Ishikawa (cell line): ENCODE data around the gene METRN.

Experiments
- CEBPB ChIP-seq: IDR thresholded peaks from 2 replicates; pipeline ENCODE4 v1.6.1; 2012
- CREB1 ChIP-seq: IDR thresholded peaks from 2 replicates; pipeline ENCODE4 v1.6.1; 2012; ENCODE audit warnings: low read depth
- EGR1 ChIP-seq: IDR thresholded peaks from 2 replicates; pipeline ENCODE4 v1.6.1; 2012
- EP300 ChIP-seq: IDR thresholded peaks from 2 replicates; pipeline ENCODE4 v1.6.1; 2012; ENCODE audit warnings: borderline replicate concordance
- FOXM1 ChIP-seq: IDR thresholded peaks from 2 replicates; pipeline ENCODE4 v1.6.1; 2012; ENCODE audit warnings: low read depth, borderline replicate concordance
- MAX ChIP-seq: IDR thresholded peaks from 2 replicates; pipeline ENCODE4 v1.6.1; 2012
- NFIC ChIP-seq: IDR thresholded peaks from 2 replicates; pipeline ENCODE4 v1.6.1; 2012
- RAD21 ChIP-seq: IDR thresholded peaks from 2 replicates; pipeline ENCODE4 v1.6.1; 2012; ENCODE audit warnings: low read depth
- TAF1 ChIP-seq: IDR thresholded peaks from 2 replicates; pipeline ENCODE4 v1.6.1; 2012; ENCODE audit warnings: low read depth, mild to moderate bottlenecking
- TCF12 ChIP-seq: IDR thresholded peaks from 2 replicates; pipeline ENCODE4 v1.6.1; 2012; ENCODE audit warnings: low read depth
- TEAD4 ChIP-seq: IDR thresholded peaks from 2 replicates; pipeline ENCODE4 v1.6.1; 2012
- YY1 ChIP-seq: IDR thresholded peaks from 2 replicates; pipeline ENCODE4 v1.6.1; 2012; ENCODE audit warnings: low read depth
- ZBTB7A ChIP-seq: IDR thresholded peaks from 2 replicates; pipeline ENCODE4 v1.6.1; 2012; ENCODE audit warnings: low read depth
- TF ChIP-seq, protein P1 (sequence below): IDR thresholded peaks from 2 replicates; pipeline ENCODE4 v1.6.1; 2012
- TF ChIP-seq, protein P2 (sequence below): IDR thresholded peaks from 2 replicates; pipeline ENCODE4 v1.6.1; 2012; ENCODE audit warnings: low read depth, mild to moderate bottlenecking

Gene METRN

DNA sequence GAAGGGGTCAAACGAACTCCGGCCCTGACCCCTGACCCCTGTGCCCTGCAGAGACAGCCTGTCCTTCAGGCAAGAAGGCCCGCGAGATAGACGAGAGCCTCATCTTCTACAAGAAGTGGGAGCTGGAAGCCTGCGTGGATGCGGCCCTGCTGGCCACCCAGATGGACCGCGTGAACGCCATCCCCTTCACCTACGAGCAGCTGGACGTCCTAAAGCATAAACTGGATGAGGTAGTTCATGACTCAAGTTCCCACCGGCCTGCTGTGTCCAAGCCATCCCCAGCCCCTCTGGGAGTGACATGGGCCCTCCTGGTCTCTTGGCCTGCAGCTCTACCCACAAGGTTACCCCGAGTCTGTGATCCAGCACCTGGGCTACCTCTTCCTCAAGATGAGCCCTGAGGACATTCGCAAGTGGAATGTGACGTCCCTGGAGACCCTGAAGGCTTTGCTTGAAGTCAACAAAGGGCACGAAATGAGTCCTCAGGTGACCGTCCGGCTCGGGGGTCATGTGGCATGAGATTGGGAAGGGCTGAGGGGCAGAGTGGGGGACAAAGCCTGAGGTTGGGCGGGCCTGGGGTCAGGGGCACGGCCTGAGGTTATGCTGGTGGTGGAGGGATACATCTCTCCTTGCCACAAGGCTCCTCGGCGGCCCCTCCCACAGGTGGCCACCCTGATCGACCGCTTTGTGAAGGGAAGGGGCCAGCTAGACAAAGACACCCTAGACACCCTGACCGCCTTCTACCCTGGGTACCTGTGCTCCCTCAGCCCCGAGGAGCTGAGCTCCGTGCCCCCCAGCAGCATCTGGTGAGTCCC, 51.3 kb downstream of the METRN start:
- TF ChIP-seq, protein P1, sequence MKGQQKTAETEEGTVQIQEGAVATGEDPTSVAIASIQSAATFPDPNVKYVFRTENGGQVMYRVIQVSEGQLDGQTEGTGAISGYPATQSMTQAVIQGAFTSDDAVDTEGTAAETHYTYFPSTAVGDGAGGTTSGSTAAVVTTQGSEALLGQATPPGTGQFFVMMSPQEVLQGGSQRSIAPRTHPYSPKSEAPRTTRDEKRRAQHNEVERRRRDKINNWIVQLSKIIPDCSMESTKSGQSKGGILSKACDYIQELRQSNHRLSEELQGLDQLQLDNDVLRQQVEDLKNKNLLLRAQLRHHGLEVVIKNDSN: no peak
- TF ChIP-seq TCF12: no peak
- TF ChIP-seq EGR1: no peak
- no peak for TF ChIP-seq CREB1
- no peak for TF ChIP-seq TAF1
- no peak for TF ChIP-seq RAD21
- no peak for TF ChIP-seq ZBTB7A
- no peak for TF ChIP-seq FOXM1
- no peak for TF ChIP-seq CEBPB
- TF ChIP-seq TEAD4: no peak
- TF ChIP-seq, protein P2, sequence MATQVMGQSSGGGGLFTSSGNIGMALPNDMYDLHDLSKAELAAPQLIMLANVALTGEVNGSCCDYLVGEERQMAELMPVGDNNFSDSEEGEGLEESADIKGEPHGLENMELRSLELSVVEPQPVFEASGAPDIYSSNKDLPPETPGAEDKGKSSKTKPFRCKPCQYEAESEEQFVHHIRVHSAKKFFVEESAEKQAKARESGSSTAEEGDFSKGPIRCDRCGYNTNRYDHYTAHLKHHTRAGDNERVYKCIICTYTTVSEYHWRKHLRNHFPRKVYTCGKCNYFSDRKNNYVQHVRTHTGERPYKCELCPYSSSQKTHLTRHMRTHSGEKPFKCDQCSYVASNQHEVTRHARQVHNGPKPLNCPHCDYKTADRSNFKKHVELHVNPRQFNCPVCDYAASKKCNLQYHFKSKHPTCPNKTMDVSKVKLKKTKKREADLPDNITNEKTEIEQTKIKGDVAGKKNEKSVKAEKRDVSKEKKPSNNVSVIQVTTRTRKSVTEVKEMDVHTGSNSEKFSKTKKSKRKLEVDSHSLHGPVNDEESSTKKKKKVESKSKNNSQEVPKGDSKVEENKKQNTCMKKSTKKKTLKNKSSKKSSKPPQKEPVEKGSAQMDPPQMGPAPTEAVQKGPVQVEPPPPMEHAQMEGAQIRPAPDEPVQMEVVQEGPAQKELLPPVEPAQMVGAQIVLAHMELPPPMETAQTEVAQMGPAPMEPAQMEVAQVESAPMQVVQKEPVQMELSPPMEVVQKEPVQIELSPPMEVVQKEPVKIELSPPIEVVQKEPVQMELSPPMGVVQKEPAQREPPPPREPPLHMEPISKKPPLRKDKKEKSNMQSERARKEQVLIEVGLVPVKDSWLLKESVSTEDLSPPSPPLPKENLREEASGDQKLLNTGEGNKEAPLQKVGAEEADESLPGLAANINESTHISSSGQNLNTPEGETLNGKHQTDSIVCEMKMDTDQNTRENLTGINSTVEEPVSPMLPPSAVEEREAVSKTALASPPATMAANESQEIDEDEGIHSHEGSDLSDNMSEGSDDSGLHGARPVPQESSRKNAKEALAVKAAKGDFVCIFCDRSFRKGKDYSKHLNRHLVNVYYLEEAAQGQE: no peak
- TF ChIP-seq EP300: no peak
- no peak for TF ChIP-seq YY1
- TF ChIP-seq MAX: no peak
- TF ChIP-seq NFIC: no peak

- TF ChIP-seq YY1: no peak
- no peak for TF ChIP-seq RAD21
- TF ChIP-seq, protein P1: no peak
- no peak for TF ChIP-seq CEBPB
- TF ChIP-seq TEAD4: no peak
- no peak for TF ChIP-seq CREB1
- no peak for TF ChIP-seq EP300
- no peak for TF ChIP-seq TCF12
Observed at GRCh38 chr16:766820-767640, 52.1 kb downstream of the METRN start.

GRCh38 chr16:767743-768235, 52.9 kb downstream of the METRN start:
- TF ChIP-seq EGR1: no peak
- no peak for TF ChIP-seq EP300
- no peak for TF ChIP-seq CREB1
- no peak for TF ChIP-seq TAF1
- TF ChIP-seq FOXM1: no peak
- no peak for TF ChIP-seq TEAD4
- no peak for TF ChIP-seq TCF12
- TF ChIP-seq ZBTB7A: no peak
- TF ChIP-seq, protein P1: no peak
- TF ChIP-seq MAX: no peak
- TF ChIP-seq CEBPB: no peak
- no peak for TF ChIP-seq YY1
- TF ChIP-seq RAD21: no peak
- no peak for TF ChIP-seq NFIC
- TF ChIP-seq, protein P2: no peak

GRCh38 chr16:768428-768827, 53.5 kb downstream of the METRN start:
- TF ChIP-seq MAX: no peak
- TF ChIP-seq CREB1: no peak
- no peak for TF ChIP-seq RAD21
- no peak for TF ChIP-seq YY1
- TF ChIP-seq ZBTB7A: 0 out of 2 replicates have a peak, but pooled peaks have one; percentile 57
